Measurements from ENCODE around the gene RAB3GAP2.
"Not testable (repeated sequence)": the region's sequence is repeated elsewhere in the genome, so short reads cannot be mapped to it uniquely, and the experiment has no call there.

The RAB3GAP2 gene

DNA sequence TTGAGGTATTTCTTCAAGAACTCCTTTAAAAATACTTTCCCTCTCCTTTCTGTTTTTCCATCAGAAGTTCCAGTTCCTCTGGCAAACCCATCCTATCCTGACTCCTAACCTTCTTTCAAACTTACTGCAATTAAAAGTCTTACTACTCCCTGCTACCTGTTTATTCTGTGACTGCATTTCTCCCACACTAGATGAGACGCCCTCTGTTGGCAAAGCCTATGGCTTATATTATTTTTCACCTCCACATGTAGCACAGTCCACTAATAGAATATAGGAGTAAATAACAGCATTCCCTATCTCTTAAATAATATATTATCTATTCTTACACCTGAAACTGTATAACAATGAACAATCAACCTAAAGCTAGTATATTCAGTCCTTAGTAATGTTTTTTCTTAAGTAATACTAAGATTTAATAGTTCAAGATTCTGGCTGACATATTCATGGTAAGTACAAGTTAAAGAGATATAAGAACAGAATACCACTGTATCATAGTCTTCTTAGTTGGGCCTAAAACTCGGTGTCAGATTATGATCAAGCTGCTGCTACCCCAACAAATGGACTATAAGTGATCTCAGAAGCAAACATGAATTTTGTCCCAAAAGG is 54.8 kb downstream of the RAB3GAP2 start:
- H3K4me3 ChIP-seq (ENCODE audit: low read length), result no peak overlapping the region
- H3K4me1 ChIP-seq (ENCODE audit: control insufficient read depth, insufficient read depth, low read length), result no peaks in the 10 kb centered on the region
- no peak overlapping the region for H3K9ac ChIP-seq (ENCODE audit: low read length)
- H3K27me3 ChIP-seq (ENCODE audit: control insufficient read depth, insufficient read depth, low read length), result no peaks in the 10 kb centered on the region
- H3K36me3 ChIP-seq (ENCODE audit: control insufficient read depth, insufficient read depth, low read length), result no peaks in the 10 kb centered on the region
- H3K9me3 ChIP-seq (ENCODE audit: control insufficient read depth, low read length), result no peaks in the 10 kb centered on the region

DNA sequence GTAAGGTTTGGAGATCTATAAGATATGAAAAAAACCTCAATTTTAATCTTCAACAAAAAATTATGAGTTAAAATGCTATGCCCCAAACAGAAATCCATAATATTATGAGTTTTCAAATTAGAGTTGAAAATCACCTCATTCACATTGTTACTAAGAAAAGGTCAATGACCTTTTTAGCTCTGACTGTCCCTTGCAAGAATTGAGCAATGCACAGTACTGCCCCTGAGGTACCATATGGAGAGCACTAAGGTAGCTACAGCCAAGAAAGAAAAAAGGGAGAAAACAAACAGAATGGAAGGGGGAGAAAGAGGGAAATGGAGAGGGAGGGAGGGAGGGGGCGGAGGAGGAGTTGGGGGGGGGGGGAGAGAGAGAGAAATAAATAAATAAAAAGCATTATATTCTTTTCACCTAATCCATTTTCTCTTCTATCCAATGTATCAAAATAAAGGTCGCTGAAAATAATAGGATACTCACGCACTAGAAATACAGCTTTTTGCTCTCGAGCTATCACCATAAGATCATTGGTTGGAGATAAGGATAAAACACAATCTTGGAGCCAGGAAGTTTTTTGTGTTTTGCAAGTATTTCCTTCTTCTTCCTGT is 58.8 kb downstream of the RAB3GAP2 start:
- no peak overlapping the region for H3K4me3 ChIP-seq (ENCODE audit: low read length)
- no peaks in the 10 kb centered on the region for H3K36me3 ChIP-seq (ENCODE audit: control insufficient read depth, insufficient read depth, low read length)

GRCh38 chr1:220207411-220207810 is 64.8 kb downstream of the RAB3GAP2 start:
- Histone ChIP-seq H3K4me1 (ENCODE audit: control insufficient read depth, insufficient read depth, low read length) (no peaks in the 10 kb centered on the region), H3K36me3 (ENCODE audit: control insufficient read depth, insufficient read depth, low read length) (no peaks in the 10 kb centered on the region), H3K27me3 (ENCODE audit: control insufficient read depth, insufficient read depth, low read length) (no peaks in the 10 kb centered on the region), H3K4me3 (ENCODE audit: low read length) (no peak overlapping the region), H3K9ac (ENCODE audit: low read length) (no peak overlapping the region), H3K9me3 (ENCODE audit: control insufficient read depth, low read length) (no peaks in the 10 kb centered on the region)

More for the DNA sequence above, 58.8 kb downstream of the RAB3GAP2 start:
- Histone ChIP-seq H3K27me3 (ENCODE audit: control insufficient read depth, insufficient read depth, low read length) (no peaks in the 10 kb centered on the region), H3K4me1 (ENCODE audit: control insufficient read depth, insufficient read depth, low read length) (no peaks in the 10 kb centered on the region), H3K9me3 (ENCODE audit: control insufficient read depth, low read length) (no peaks in the 10 kb centered on the region), H3K9ac (ENCODE audit: low read length) (no peak overlapping the region)

DNA sequence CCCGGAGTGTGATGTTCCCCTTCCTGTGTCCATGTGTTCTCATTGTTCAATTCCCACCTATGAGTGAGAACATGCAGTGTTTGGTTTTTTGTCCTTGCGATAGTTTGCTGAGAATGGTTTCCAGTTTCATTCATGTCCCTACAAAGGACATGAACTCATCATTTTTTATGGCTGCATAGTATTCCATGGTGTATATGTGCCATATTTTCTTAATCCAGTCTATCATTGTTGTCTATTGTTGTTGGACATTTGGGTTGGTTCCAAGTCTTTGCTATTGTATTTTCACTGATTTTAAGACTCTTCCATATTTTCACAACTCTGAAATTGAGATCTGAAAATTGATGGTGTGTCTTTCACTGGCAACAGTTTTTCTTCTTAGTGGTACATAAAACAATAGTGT is 67.5 kb downstream of the RAB3GAP2 start:
- not testable (repeated sequence) for H3K9ac ChIP-seq (ENCODE audit: low read length); H3K36me3 ChIP-seq (ENCODE audit: control insufficient read depth, insufficient read depth, low read length); H3K27me3 ChIP-seq (ENCODE audit: control insufficient read depth, insufficient read depth, low read length); H3K4me1 ChIP-seq (ENCODE audit: control insufficient read depth, insufficient read depth, low read length); H3K4me3 ChIP-seq (ENCODE audit: low read length); H3K9me3 ChIP-seq (ENCODE audit: control insufficient read depth, low read length)

GRCh38 chr1:220203816-220204215 is 68.4 kb downstream of the RAB3GAP2 start:
- Histone ChIP-seq H3K9me3 (ENCODE audit: control insufficient read depth, low read length) (no peaks in the 10 kb centered on the region), H3K9ac (ENCODE audit: low read length) (no peak overlapping the region), H3K4me3 (ENCODE audit: low read length) (no peak overlapping the region), H3K27me3 (ENCODE audit: control insufficient read depth, insufficient read depth, low read length) (no peaks in the 10 kb centered on the region), H3K36me3 (ENCODE audit: control insufficient read depth, insufficient read depth, low read length) (no peaks in the 10 kb centered on the region), H3K4me1 (ENCODE audit: control insufficient read depth, insufficient read depth, low read length) (no peaks in the 10 kb centered on the region)

DNA sequence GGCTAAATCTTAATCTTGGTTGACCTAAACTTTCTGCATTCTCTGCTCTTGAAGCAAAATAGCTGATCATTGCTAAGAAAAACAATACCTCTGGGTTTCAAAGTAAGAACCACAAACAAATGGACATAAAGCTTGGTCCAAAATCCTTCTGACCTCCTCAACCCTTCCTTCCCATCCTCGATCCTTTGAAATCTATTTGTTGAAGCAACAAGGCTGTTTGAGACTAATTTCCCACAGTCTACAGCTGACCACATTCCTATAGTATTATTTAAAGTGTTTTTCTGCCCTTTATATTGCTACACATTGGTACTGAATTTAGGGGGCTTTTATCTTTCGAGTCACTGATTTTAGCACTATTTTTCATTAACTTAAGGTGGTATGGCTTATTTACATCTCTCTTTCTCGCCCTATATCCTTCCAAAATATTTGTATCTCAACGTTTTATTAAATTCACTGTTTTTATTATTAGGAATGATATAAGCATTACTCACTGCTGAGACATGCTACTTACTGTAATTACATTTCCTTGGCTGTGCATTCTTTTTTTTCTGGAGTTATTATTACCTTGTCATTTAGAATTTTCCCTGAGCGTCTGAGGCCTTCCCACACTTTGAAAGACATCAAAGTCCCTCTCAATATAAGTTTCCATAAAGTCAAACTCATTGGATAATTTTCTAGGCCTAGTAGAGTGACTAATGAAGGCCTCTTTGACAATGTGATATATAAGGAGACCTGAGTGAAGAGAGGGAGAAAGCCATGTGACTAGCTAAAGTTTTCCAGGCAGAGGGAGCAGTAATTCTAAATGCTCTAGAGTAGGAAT is 73.9 kb downstream of the RAB3GAP2 start:
- no peaks in the 10 kb centered on the region for H3K36me3 ChIP-seq (ENCODE audit: control insufficient read depth, insufficient read depth, low read length)
- H3K9ac ChIP-seq (ENCODE audit: low read length), result no peak overlapping the region
- H3K4me1 ChIP-seq (ENCODE audit: control insufficient read depth, insufficient read depth, low read length), result no peaks in the 10 kb centered on the region
- no peak overlapping the region for H3K4me3 ChIP-seq (ENCODE audit: low read length)
- H3K9me3 ChIP-seq (ENCODE audit: control insufficient read depth, low read length), result no peaks in the 10 kb centered on the region
- H3K27me3 ChIP-seq (ENCODE audit: control insufficient read depth, insufficient read depth, low read length), result no peaks in the 10 kb centered on the region

DNA sequence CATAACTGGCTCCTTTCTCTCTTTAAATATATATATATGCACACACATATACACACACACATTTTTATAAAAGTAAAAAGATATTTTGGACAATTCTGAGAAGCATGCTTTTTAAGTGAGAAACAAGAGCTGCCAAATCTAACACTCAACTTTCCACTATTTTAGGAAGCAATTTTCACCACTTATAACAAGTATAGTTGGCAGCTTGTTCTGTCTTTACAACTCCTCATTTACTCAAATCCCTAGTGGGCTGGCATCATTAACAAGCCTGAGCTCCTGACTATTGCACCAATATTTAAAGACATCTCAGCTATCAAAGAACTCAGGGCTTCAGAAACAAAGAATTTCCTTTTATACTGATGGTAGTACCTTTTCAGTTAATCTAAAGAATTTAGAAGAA is 76.6 kb downstream of the RAB3GAP2 start:
- H3K27me3 ChIP-seq (ENCODE audit: control insufficient read depth, insufficient read depth, low read length), result no peaks in the 10 kb centered on the region
- H3K36me3 ChIP-seq (ENCODE audit: control insufficient read depth, insufficient read depth, low read length), result peaks cover 4% of the 10 kb centered on the region
- H3K9me3 ChIP-seq (ENCODE audit: control insufficient read depth, low read length), result no peaks in the 10 kb centered on the region
- no peaks in the 10 kb centered on the region for H3K4me1 ChIP-seq (ENCODE audit: control insufficient read depth, insufficient read depth, low read length)
- no peak overlapping the region for H3K9ac ChIP-seq (ENCODE audit: low read length)
- no peak overlapping the region for H3K4me3 ChIP-seq (ENCODE audit: low read length)

DNA sequence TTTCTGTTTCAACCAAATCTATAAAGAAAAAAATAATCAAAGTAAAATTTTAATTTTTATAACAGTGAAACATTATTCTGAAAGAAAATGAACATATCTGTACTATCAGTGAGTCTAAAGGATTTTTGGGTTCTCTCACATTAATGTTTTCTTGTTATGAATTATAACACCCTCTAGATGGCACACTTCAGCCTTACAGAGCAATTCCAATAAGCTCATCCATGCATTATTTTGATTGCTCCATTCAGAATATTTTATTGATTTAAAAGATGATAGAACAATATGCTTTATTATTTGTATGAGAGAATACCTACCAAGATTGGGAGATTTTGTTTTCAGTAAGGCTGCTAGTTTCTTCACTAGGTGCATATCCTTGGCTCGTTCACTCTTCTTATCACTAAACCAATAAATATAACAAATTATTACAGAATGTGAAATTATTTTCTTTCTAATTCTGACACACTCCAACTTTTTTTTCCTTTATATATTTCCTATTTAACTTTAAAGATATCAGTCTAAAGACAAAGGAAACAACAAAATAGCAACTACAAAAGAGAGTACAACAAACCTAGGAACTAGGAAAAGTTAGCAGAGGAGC is 82.4 kb downstream of the RAB3GAP2 start:
- Histone ChIP-seq H3K4me1 (ENCODE audit: control insufficient read depth, insufficient read depth, low read length) (no peaks in the 10 kb centered on the region), H3K4me3 (ENCODE audit: low read length) (no peak overlapping the region), H3K9ac (ENCODE audit: low read length) (no peak overlapping the region), H3K27me3 (ENCODE audit: control insufficient read depth, insufficient read depth, low read length) (no peaks in the 10 kb centered on the region), H3K36me3 (ENCODE audit: control insufficient read depth, insufficient read depth, low read length) (peaks cover 4% of the 10 kb centered on the region), H3K9me3 (ENCODE audit: control insufficient read depth, low read length) (no peaks in the 10 kb centered on the region)

- H3K9ac ChIP-seq (ENCODE audit: low read length), result no peak overlapping the region
- H3K4me1 ChIP-seq (ENCODE audit: control insufficient read depth, insufficient read depth, low read length), result no peaks in the 10 kb centered on the region
- peaks cover 4% of the 10 kb centered on the region for H3K36me3 ChIP-seq (ENCODE audit: control insufficient read depth, insufficient read depth, low read length)
- H3K4me3 ChIP-seq (ENCODE audit: low read length), result no peak overlapping the region
- no peaks in the 10 kb centered on the region for H3K9me3 ChIP-seq (ENCODE audit: control insufficient read depth, low read length)
- H3K27me3 ChIP-seq (ENCODE audit: control insufficient read depth, insufficient read depth, low read length), result no peaks in the 10 kb centered on the region
Observed at GRCh38 chr1:220188538-220188937, 83.7 kb downstream of the RAB3GAP2 start.

DNA sequence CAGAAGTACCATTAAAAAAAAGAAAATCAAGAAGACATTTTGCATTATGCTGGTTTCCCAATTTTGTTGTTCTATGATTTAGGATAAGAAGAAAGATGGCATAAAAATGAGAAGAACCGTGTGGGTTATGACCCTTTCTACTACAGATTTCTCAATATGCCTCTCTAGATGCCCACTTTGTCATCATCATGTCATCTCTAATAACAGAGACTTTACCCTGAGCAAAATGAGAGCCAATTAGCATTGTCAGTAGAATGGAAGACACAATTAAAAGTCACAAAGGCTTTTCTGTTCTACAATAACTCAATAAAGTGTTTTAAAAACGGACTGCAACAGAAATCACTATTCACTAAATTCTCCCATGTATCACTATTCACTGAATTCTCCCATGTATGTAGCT is 85.5 kb downstream of the RAB3GAP2 start:
- no peaks in the 10 kb centered on the region for H3K4me1 ChIP-seq (ENCODE audit: control insufficient read depth, insufficient read depth, low read length)
- H3K27me3 ChIP-seq (ENCODE audit: control insufficient read depth, insufficient read depth, low read length), result no peaks in the 10 kb centered on the region
- H3K9ac ChIP-seq (ENCODE audit: low read length), result no peak overlapping the region
- H3K9me3 ChIP-seq (ENCODE audit: control insufficient read depth, low read length), result no peaks in the 10 kb centered on the region
- H3K36me3 ChIP-seq (ENCODE audit: control insufficient read depth, insufficient read depth, low read length), result peaks cover under 1% of the 10 kb centered on the region
- H3K4me3 ChIP-seq (ENCODE audit: low read length), result no peak overlapping the region

DNA sequence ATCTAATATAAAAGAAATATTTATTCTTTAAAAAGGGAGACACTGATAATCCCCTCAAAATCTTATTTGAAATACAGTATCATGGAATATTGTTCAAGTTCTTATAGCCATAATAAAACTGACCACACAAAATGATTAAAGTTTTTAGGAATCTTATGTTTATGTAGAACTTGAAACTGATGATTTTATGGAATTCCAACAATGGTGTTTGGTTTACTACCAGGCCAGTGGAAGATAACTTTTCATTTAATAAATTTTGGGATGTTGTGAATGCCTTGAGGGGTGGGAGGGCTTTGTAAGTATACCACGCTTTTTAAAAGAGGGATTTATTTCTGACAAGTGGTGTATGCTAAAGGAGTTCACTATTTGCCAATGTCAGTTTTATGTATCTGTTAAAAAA is 87.7 kb downstream of the RAB3GAP2 start:
- Histone ChIP-seq H3K27me3 (ENCODE audit: control insufficient read depth, insufficient read depth, low read length) (no peaks in the 10 kb centered on the region), H3K4me1 (ENCODE audit: control insufficient read depth, insufficient read depth, low read length) (no peaks in the 10 kb centered on the region), H3K9ac (ENCODE audit: low read length) (no peak overlapping the region), H3K4me3 (ENCODE audit: low read length) (no peak overlapping the region), H3K9me3 (ENCODE audit: control insufficient read depth, low read length) (no peaks in the 10 kb centered on the region), H3K36me3 (ENCODE audit: control insufficient read depth, insufficient read depth, low read length) (no peaks in the 10 kb centered on the region)

DNA sequence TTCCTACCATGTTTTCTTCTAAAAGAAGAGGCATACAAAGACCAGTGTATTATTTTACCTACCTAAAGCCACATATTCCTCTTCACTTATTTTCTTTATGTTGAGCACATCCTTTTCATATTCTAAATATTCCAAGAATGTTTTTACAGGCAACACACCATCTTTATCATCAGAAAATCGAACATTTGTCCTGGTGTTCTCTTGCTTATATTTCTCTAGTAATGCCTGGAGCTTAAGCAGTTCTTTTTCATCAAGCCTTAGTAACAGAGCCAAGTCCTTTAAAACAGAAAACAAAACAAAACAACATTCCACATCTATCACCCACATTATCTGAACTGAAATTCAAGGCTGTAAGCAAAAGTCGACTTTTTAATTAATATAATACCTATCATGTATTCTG is 89.6 kb downstream of the RAB3GAP2 start:
- Histone ChIP-seq H3K36me3 (ENCODE audit: control insufficient read depth, insufficient read depth, low read length) (no peaks in the 10 kb centered on the region), H3K9me3 (ENCODE audit: control insufficient read depth, low read length) (no peaks in the 10 kb centered on the region), H3K9ac (ENCODE audit: low read length) (no peak overlapping the region), H3K4me1 (ENCODE audit: control insufficient read depth, insufficient read depth, low read length) (no peaks in the 10 kb centered on the region), H3K27me3 (ENCODE audit: control insufficient read depth, insufficient read depth, low read length) (no peaks in the 10 kb centered on the region), H3K4me3 (ENCODE audit: low read length) (no peak overlapping the region)
